ENCODE measurements around the gene AGTR1.
"Not testable (repeated sequence)": the region's sequence is repeated elsewhere in the genome, so short reads cannot be mapped to it uniquely, and the experiment has no call there.

AGTR1 gene

GRCh38 chr3:148758303-148758884, 60.7 kb downstream of the AGTR1 start:
- DNase-seq (ENCODE audit: low spot score), result no peak

GRCh38 chr3:148759430-148759829, 61.7 kb downstream of the AGTR1 start:
- DNase-seq (ENCODE audit: low spot score), result no peak

GRCh38 chr3:148763156-148763680, 65.5 kb downstream of the AGTR1 start:
- no peak for DNase-seq (ENCODE audit: low spot score)

- DNase-seq (ENCODE audit: low spot score), result no peak
Measured at GRCh38 chr3:148763986-148764935, 66.6 kb downstream of the AGTR1 start.

GRCh38 chr3:148772361-148772760, 74.7 kb downstream of the AGTR1 start:
- DNase-seq (ENCODE audit: low spot score), result no peak

GRCh38 chr3:148772835-148773234, 75.1 kb downstream of the AGTR1 start:
- no peak for DNase-seq (ENCODE audit: low spot score)

- no peak for DNase-seq (ENCODE audit: low spot score)
Measured at GRCh38 chr3:148773805-148774204, 76.1 kb downstream of the AGTR1 start.

GRCh38 chr3:148778926-148779325, 81.2 kb downstream of the AGTR1 start:
- DNase-seq (ENCODE audit: low spot score), result no peak

- DNase-seq (ENCODE audit: low spot score), result not testable (repeated sequence)
Measured at GRCh38 chr3:148785026-148785425, 87.3 kb downstream of the AGTR1 start.

- DNase-seq (ENCODE audit: low spot score), result not testable (repeated sequence)
Measured at GRCh38 chr3:148786159-148786558, 88.5 kb downstream of the AGTR1 start.

- peak; percentile 23 for DNase-seq (ENCODE audit: low spot score)
Measured at GRCh38 chr3:148789146-148789545, 91.4 kb downstream of the AGTR1 start.

- DNase-seq (ENCODE audit: low spot score), result no peak
Measured at GRCh38 chr3:148789906-148790305, 92.2 kb downstream of the AGTR1 start.

GRCh38 chr3:148790370-148790769, 92.7 kb downstream of the AGTR1 start:
- peak; percentile 25 for DNase-seq (ENCODE audit: low spot score)

GRCh38 chr3:148790851-148791735, 93.4 kb downstream of the AGTR1 start:
- peak; percentile 87 for DNase-seq (ENCODE audit: low spot score)

- peak; percentile 83 for DNase-seq (ENCODE audit: low spot score)
Measured at GRCh38 chr3:148791920-148792319, 94.2 kb downstream of the AGTR1 start.

- peak; percentile 78 for DNase-seq (ENCODE audit: low spot score)
Measured at GRCh38 chr3:148792516-148792915, 94.8 kb downstream of the AGTR1 start.

Small RNA genes within 50 kb of the gene (small RNA-seq; reads per million reads assigned to genes)
- gene RPL38P1, result 0 reads per million in 2 experiments
